Ishikawa (cell line): Measurements from ENCODE around the gene ARHGEF10L.

Experiments used
- CEBPB ChIP-seq: IDR thresholded peaks from 2 replicates; pipeline ENCODE4 v1.6.1; 2012
- CREB1 ChIP-seq: IDR thresholded peaks from 2 replicates; pipeline ENCODE4 v1.6.1; 2012; ENCODE audit warnings: low read depth
- EGR1 ChIP-seq: IDR thresholded peaks from 2 replicates; pipeline ENCODE4 v1.6.1; 2012
- EP300 ChIP-seq: IDR thresholded peaks from 2 replicates; pipeline ENCODE4 v1.6.1; 2012; ENCODE audit warnings: borderline replicate concordance
- FOXM1 ChIP-seq: IDR thresholded peaks from 2 replicates; pipeline ENCODE4 v1.6.1; 2012; ENCODE audit warnings: low read depth, borderline replicate concordance
- RAD21 ChIP-seq: IDR thresholded peaks from 2 replicates; pipeline ENCODE4 v1.6.1; 2012; ENCODE audit warnings: low read depth
- TAF1 ChIP-seq: IDR thresholded peaks from 2 replicates; pipeline ENCODE4 v1.6.1; 2012; ENCODE audit warnings: low read depth, mild to moderate bottlenecking
- TCF12 ChIP-seq: IDR thresholded peaks from 2 replicates; pipeline ENCODE4 v1.6.1; 2012; ENCODE audit warnings: low read depth
- TEAD4 ChIP-seq: IDR thresholded peaks from 2 replicates; pipeline ENCODE4 v1.6.1; 2012
- TF ChIP-seq, protein P1 (sequence below): IDR thresholded peaks from 2 replicates; pipeline ENCODE4 v1.6.1; 2012; ENCODE audit warnings: low read depth, mild to moderate bottlenecking
- TF ChIP-seq, protein P2 (sequence below): IDR thresholded peaks from 2 replicates; pipeline ENCODE4 v1.6.1; 2012
- TF ChIP-seq, protein P3 (sequence below): IDR thresholded peaks from 2 replicates; pipeline ENCODE4 v1.6.1; 2012

DNA sequence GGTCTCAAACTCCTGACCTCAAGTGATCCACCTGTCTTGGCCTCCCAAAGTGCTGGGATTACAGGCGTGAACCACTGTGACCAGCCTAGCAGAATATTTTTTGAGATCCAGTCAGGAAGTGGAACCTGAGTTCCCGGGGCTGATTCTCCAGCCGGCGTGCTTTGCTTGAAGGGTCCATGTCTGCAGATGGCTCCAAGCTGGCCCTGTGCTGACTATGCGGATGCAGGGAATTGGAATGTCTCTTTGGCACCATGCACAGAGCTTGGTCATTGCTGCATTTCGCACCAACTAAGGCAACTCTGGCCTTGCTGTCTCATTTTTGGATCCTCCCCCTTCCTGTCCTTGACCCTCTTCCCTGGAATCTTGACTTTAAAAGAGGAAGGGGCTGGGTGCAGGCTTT is 28.1 kb downstream of the ARHGEF10L start:
- TF ChIP-seq, protein P1, sequence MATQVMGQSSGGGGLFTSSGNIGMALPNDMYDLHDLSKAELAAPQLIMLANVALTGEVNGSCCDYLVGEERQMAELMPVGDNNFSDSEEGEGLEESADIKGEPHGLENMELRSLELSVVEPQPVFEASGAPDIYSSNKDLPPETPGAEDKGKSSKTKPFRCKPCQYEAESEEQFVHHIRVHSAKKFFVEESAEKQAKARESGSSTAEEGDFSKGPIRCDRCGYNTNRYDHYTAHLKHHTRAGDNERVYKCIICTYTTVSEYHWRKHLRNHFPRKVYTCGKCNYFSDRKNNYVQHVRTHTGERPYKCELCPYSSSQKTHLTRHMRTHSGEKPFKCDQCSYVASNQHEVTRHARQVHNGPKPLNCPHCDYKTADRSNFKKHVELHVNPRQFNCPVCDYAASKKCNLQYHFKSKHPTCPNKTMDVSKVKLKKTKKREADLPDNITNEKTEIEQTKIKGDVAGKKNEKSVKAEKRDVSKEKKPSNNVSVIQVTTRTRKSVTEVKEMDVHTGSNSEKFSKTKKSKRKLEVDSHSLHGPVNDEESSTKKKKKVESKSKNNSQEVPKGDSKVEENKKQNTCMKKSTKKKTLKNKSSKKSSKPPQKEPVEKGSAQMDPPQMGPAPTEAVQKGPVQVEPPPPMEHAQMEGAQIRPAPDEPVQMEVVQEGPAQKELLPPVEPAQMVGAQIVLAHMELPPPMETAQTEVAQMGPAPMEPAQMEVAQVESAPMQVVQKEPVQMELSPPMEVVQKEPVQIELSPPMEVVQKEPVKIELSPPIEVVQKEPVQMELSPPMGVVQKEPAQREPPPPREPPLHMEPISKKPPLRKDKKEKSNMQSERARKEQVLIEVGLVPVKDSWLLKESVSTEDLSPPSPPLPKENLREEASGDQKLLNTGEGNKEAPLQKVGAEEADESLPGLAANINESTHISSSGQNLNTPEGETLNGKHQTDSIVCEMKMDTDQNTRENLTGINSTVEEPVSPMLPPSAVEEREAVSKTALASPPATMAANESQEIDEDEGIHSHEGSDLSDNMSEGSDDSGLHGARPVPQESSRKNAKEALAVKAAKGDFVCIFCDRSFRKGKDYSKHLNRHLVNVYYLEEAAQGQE: no peak
- TF ChIP-seq EGR1 (no peak), TEAD4 (no peak), TAF1 (no peak), CEBPB (no peak), RAD21 (no peak), CREB1 (no peak), FOXM1 (no peak), TCF12 (no peak), EP300 (no peak)
- TF ChIP-seq, protein P2, sequence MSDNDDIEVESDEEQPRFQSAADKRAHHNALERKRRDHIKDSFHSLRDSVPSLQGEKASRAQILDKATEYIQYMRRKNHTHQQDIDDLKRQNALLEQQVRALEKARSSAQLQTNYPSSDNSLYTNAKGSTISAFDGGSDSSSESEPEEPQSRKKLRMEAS: no peak
- TF ChIP-seq, protein P3, sequence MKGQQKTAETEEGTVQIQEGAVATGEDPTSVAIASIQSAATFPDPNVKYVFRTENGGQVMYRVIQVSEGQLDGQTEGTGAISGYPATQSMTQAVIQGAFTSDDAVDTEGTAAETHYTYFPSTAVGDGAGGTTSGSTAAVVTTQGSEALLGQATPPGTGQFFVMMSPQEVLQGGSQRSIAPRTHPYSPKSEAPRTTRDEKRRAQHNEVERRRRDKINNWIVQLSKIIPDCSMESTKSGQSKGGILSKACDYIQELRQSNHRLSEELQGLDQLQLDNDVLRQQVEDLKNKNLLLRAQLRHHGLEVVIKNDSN: no peak
